Hepatocyte (in vitro differentiated cells): ENCODE measurements around the gene COP1.

Source experiments
- CTCF ChIP-seq: fragments of 200-600 bp; sonication (generic); IDR thresholded peaks from 2 replicates; pipeline ENCODE4 v1.5.1; 2016; ENCODE audit warnings: antibody characterized with exemption, mild to moderate bottlenecking; ENCODE audit not compliant: poor library complexity
- EZH2 ChIP-seq: fragments of 200-600 bp; sonication (generic); IDR thresholded peaks from 2 replicates; pipeline ENCODE4 v1.6.1; 2016; ENCODE audit warnings: antibody characterized with exemption, mild to moderate bottlenecking, borderline replicate concordance
- EZH2phosphoT487 ChIP-seq: fragments of 200-600 bp; sonication (generic); IDR thresholded peaks from one replicate; pipeline ENCODE4 v1.6.1; 2018; ENCODE audit warnings: antibody characterized with exemption, mild to moderate bottlenecking, low read depth, moderate library complexity; ENCODE audit not compliant: unreplicated experiment, severe bottlenecking

- no peak for TF ChIP-seq CTCF
- no peak for TF ChIP-seq EZH2
- no peak for TF ChIP-seq EZH2phosphoT487
Observed at GRCh38 chr1:176144526-176144925, 62.6 kb downstream of the COP1 start.
